HCT116 (cell line): Measurements from ENCODE around the gene COQ10A. TPM values are rescaled to one million over a fixed set of nuclear protein-coding genes. Genes with fewer than 3 reads are reported as not detected.
A peak's percentile ranks its signal among the peaks of the same experiment; 100 is the strongest.

Source experiments
- ATAC-seq: fragments of 200-7000 bp; cut with Tn5 transposase; 2 replicates; pipeline ENCODE4 v1.9.1; 2020; ENCODE audit warnings: mild to moderate bottlenecking, moderate library complexity
- BruUV-seq: library from RNA; stranded (reverse); fragments of 400-500 nt; replicated peaks from 2 replicates; lab custom pipeline; 2021; lab: Mats Ljungman, UMichigan
- CTCF ChIA-PET: fragments of 300-600 bp; sonication (Branson Sonifier 250); formaldehyde crosslinking; loops from one replicate; lab custom pipeline; 2021; ENCODE audit warnings: antibody characterized with exemption; lab: Charles Lee
- POLR2A ChIA-PET: fragments of 300-600, 350-600 bp; sonication (Branson Sonifier 250); formaldehyde crosslinking; loops from one replicate; lab custom pipeline; 2021; ENCODE audit warnings: antibody characterized with exemption; lab: Charles Lee
- RAD21 ChIA-PET, 2 experiments: fragments of 300-600 bp; sonication (Branson Sonifier 250); formaldehyde crosslinking; loops; one replicate each; lab custom pipeline; 2023; ENCODE audit warnings: low total read pairs in 2 of 2; ENCODE audit not compliant: uncharacterized antibody in 2 of 2, unreplicated experiment in 2 of 2, low non-redundant PET in 1 of 2; lab: Charles Lee
- DNase-seq: peaks from one replicate; pipeline ENCODE4 v3.0.0-alpha.2; 2010; ENCODE audit warnings: low read depth, low spot score
- H2AFZ ChIP-seq: fragments of 200-600 bp; shearing (Covaris generic), sonication (generic); 2 replicates; pipeline ENCODE4 v1.6.1; 2017; ENCODE audit warnings: low read depth, mixed run types, mixed read lengths, antibody characterized with exemption, low read length; ENCODE audit not compliant: poor library complexity, severe bottlenecking
- H3K27ac ChIP-seq: 2 replicates; pipeline ENCODE4 v1.5.1; 2012; ENCODE audit warnings: low read depth, low read length
- H3K27me3 ChIP-seq: fragments of 200-600 bp; sonication (generic); 2 replicates; pipeline ENCODE4 v1.6.1; 2016; ENCODE audit warnings: mixed run types, low read length, mixed read lengths; ENCODE audit not compliant: insufficient read depth
- H3K36me3 ChIP-seq, 2 experiments: fragments of 200-500 bp in 1 of 2; fragments of 200-600 bp in 1 of 2; sonication (Bioruptor generic) in 1 of 2; sonication (generic) in 1 of 2; 2 replicates each; pipeline versions ENCODE4 v1.5.1 to v1.6.1; 2014 to 2016; ENCODE audit warnings: low read length in 2 of 2, inconsistent platforms in 1 of 2, mixed read lengths in 1 of 2, mixed run types in 1 of 2; ENCODE audit not compliant: insufficient read depth in 2 of 2, control insufficient read depth in 1 of 2
- H3K4me1 ChIP-seq, 2 experiments: fragments of 200-600 bp in 1 of 2; sonication (generic) in 1 of 2; 2 replicates each; pipeline versions ENCODE4 v1.5.1 to v1.6.1; 2012 to 2017; ENCODE audit warnings: low read length in 2 of 2, inconsistent platforms in 1 of 2, mild to moderate bottlenecking in 1 of 2, mixed read lengths in 1 of 2, mixed run types in 1 of 2, moderate library complexity in 1 of 2; ENCODE audit not compliant: insufficient read depth in 2 of 2, control insufficient read depth in 1 of 2
- H3K4me2 ChIP-seq: fragments of 200-600 bp; sonication (generic); 2 replicates; pipeline ENCODE4 v1.6.1; 2017; ENCODE audit warnings: mixed run types, low read length, mixed read lengths
- H3K4me3 ChIP-seq, 2 experiments: fragments of 200-600 bp in 1 of 2; sonication (generic) in 1 of 2; replicated peaks in 1 of 2; 2 replicates each; pipeline ENCODE4 v1.5.1; 2011 to 2016; ENCODE audit warnings: low read length in 2 of 2, control low read depth in 1 of 2, low read depth in 1 of 2, mild to moderate bottlenecking in 1 of 2, mixed read lengths in 1 of 2, mixed run types in 1 of 2
- H3K79me2 ChIP-seq: fragments of 200-600 bp; sonication (generic); 2 replicates; pipeline ENCODE4 v1.6.1; 2017; ENCODE audit warnings: mild to moderate bottlenecking, mixed run types, low read length, moderate library complexity, mixed read lengths; ENCODE audit not compliant: insufficient read depth
- H3K9ac ChIP-seq: fragments of 200-600 bp; sonication (generic); 2 replicates; pipeline ENCODE4 v1.6.1; 2016; ENCODE audit warnings: low read length, mixed read lengths
- H3K9me2 ChIP-seq: fragments of 200-600 bp; sonication (generic), shearing (Covaris generic); 2 replicates; pipeline ENCODE4 v1.6.1; 2017; ENCODE audit warnings: mixed run types, mild to moderate bottlenecking, moderate library complexity; ENCODE audit not compliant: insufficient read depth
- H3K9me3 ChIP-seq, 2 experiments: fragments of 200-500 bp in 1 of 2; fragments of 200-600 bp in 1 of 2; sonication (Bioruptor generic) in 1 of 2; sonication (generic) in 1 of 2; 2 replicates each; pipeline ENCODE4 v1.6.1; 2014 to 2017; ENCODE audit warnings: low read length in 2 of 2, mixed read lengths in 2 of 2, inconsistent platforms in 1 of 2, low read depth in 1 of 2, mild to moderate bottlenecking in 1 of 2, mixed run types in 1 of 2, moderate library complexity in 1 of 2; ENCODE audit not compliant: control insufficient read depth in 1 of 2, insufficient read depth in 1 of 2
- H4K20me1 ChIP-seq: fragments of 200-600 bp; sonication (generic), shearing (Covaris generic); 2 replicates; pipeline ENCODE4 v1.6.1; 2017; ENCODE audit warnings: mixed run types, mild to moderate bottlenecking, moderate library complexity; ENCODE audit not compliant: insufficient read depth
- CBX3 ChIP-seq: IDR thresholded peaks from 2 replicates; pipeline ENCODE4 v1.6.1; 2012; ENCODE audit warnings: low read depth
- CTCF ChIP-seq, 3 experiments: fragments of 200-600 bp in 1 of 3; sonication (generic) in 1 of 3; IDR thresholded peaks in 2 of 3; conservative IDR thresholded peaks in 1 of 3; 2 replicates each; pipeline ENCODE4 v1.5.1; 2012 to 2017; ENCODE audit warnings: low read depth in 2 of 3, low read length in 2 of 3, antibody characterized with exemption in 1 of 3, borderline replicate concordance in 1 of 3, control low read depth in 1 of 3, mild to moderate bottlenecking in 1 of 3, mixed read lengths in 1 of 3, mixed run types in 1 of 3, moderate library complexity in 1 of 3; ENCODE audit not compliant: insufficient read depth in 1 of 3
- EZH2 ChIP-seq: fragments of 200-600 bp; sonication (generic); IDR thresholded peaks from 2 replicates; pipeline ENCODE4 v1.6.1; 2017; ENCODE audit warnings: antibody characterized with exemption, mixed run types
- JUND ChIP-seq: IDR thresholded peaks from 2 replicates; pipeline ENCODE4 v1.6.1; 2012
- POLR2A ChIP-seq: IDR thresholded peaks from 2 replicates; pipeline ENCODE4 v1.7.0; 2011; ENCODE audit warnings: borderline replicate concordance; ENCODE audit not compliant: insufficient read depth, insufficient read length; ENCODE audit errors: extremely low read depth
- SIN3A ChIP-seq: IDR thresholded peaks from 2 replicates; pipeline ENCODE4 v1.6.1; 2012; ENCODE audit warnings: low read depth
- SP1 ChIP-seq: IDR thresholded peaks from 2 replicates; pipeline ENCODE4 v1.6.1; 2012; ENCODE audit warnings: low read depth
- YY1 ChIP-seq: IDR thresholded peaks from 2 replicates; pipeline ENCODE4 v1.6.1; 2011; ENCODE audit warnings: low read length, low read depth, moderate library complexity, mild to moderate bottlenecking; ENCODE audit not compliant: insufficient replicate concordance; ENCODE audit errors: extremely low read depth
- ZFX ChIP-seq: fragments of 450-650 bp; IDR thresholded peaks from 2 replicates; pipeline ENCODE4 v1.6.1; 2017
- ZNF274 ChIP-seq: fragments of 200-500 bp; sonication (Bioruptor generic); IDR thresholded peaks from 2 replicates; pipeline ENCODE4 v1.6.1; 2014; ENCODE audit warnings: mild to moderate bottlenecking, low read depth, low read length, inconsistent platforms
- intact Hi-C: fragments of 100-400 bp; cut with micrococcal nuclease; formaldehyde crosslinking; loops from 2 replicates; pipeline ENCODE4 v1.10.0; 2022
- total RNA-seq: library from RNA; stranded (reverse); gene quantifications from one replicate; pipeline ENCODE4 v1.2.1, GENCODE V29; 2021; ENCODE audit not compliant: unreplicated experiment

The COQ10A gene
- total RNA-seq, 1 experiment from 2014 or later: 11.7 TPM

- peak overlapping the region; percentile 82 for H3K27ac ChIP-seq
- H3K79me2 ChIP-seq: peaks cover 29% of the 10 kb centered on the region
- no peak for TF ChIP-seq SIN3A
- no peak for TF ChIP-seq ZNF274
- TF ChIP-seq CBX3: no peak
- TF ChIP-seq SP1: no peak
- peak overlapping the region; percentile 89 for H3K9ac ChIP-seq
- BruUV-seq: no TSS peak
- peak overlapping the region; percentile 81 for H2AFZ ChIP-seq
- ChIA-PET CTCF (interaction anchor here (1.7 kb wide), 2 partner anchors 8 to 69 kb away, joined by 8 to 11 read pairs; partner anchors contain the start of genes COQ10A and SMARCC2), RAD21 (no interaction called here), POLR2A (interaction anchor here (0.8 kb wide), 1 partner anchor 8 kb away, joined by 4 read pairs; the partner anchor contains the start of gene COQ10A)
- H3K4me3 ChIP-seq: peak overlapping the region; percentile 56 to 89
- ATAC-seq (no peak), DNase-seq (no peak)
- H4K20me1 ChIP-seq: no peaks in the 10 kb centered on the region
- H3K27me3 ChIP-seq: no peaks in the 10 kb centered on the region
- H3K9me2 ChIP-seq: no peaks in the 10 kb centered on the region
- intact Hi-C loops: loop anchor here (5.0 kb wide), 1 partner anchor 37 kb away; the partner anchor contains the start of genes NABP2 and RNF41
- peaks cover 13 to 30% of the 10 kb centered on the region in 2 experiments; a peak in 3 of 4 replicates for H3K36me3 ChIP-seq
- H3K4me1 ChIP-seq: peaks cover 26 to 52% of the 10 kb centered on the region in 2 experiments
- no peaks in the 10 kb centered on the region for H3K9me3 ChIP-seq
- peak overlapping the region; percentile 97 for H3K4me2 ChIP-seq
These were observed 7.9 kb upstream of the COQ10A start for GRCh38 chr12:56258820-56259183.

GRCh38 chr12:56260380-56260779 lies 6.4 kb upstream of the COQ10A start:
- Histone ChIP-seq H3K27me3 (no peaks in the 10 kb centered on the region), H2AFZ (no peak overlapping the region), H4K20me1 (no peaks in the 10 kb centered on the region), H3K4me2 (no peak overlapping the region), H3K79me2 (peaks cover 25% of the 10 kb centered on the region), H3K4me3 (no peak overlapping the region), H3K4me1 (peaks cover 26 to 52% of the 10 kb centered on the region in 2 experiments), H3K36me3 (peaks cover 2 to 15% of the 10 kb centered on the region in 2 experiments; a peak in 1 of 4 replicates), H3K9ac (no peak overlapping the region), H3K27ac (no peak overlapping the region), H3K9me3 (no peaks in the 10 kb centered on the region), H3K9me2 (no peaks in the 10 kb centered on the region)
- no TSS peak for BruUV-seq
- intact Hi-C loops: no loop called here
- no peak for ATAC-seq
- POLR2A ChIA-PET: interaction anchor here (0.6 kb wide), 1 partner anchor 517 kb away, joined by 7 read pairs; no protein-coding TSS in a partner anchor
- RAD21 ChIA-PET: no interaction called here
- no peak for TF ChIP-seq POLR2A
- no peak for TF ChIP-seq YY1
- TF ChIP-seq EZH2: no peak
- TF ChIP-seq ZFX: no peak
- no peak for TF ChIP-seq SP1
- no peak for TF ChIP-seq CTCF (IDR thresholded peaks at IDR 0.05 in 2 of 3, conservative IDR thresholded peaks at IDR 0.05 in 1 of 3; ENCODE audit: borderline replicate concordance in 1 of 3, insufficient read depth in 1 of 3, low read depth in 2 of 3, low read length in 2 of 3)
- TF ChIP-seq JUND: no peak
- no peak for TF ChIP-seq CBX3
- no peak for TF ChIP-seq SIN3A
- no peak for DNase-seq
- CTCF ChIA-PET: no interaction called here
